Measurements from ENCODE around the gene EEF1AKMT2.

EEF1AKMT2 gene

DNA sequence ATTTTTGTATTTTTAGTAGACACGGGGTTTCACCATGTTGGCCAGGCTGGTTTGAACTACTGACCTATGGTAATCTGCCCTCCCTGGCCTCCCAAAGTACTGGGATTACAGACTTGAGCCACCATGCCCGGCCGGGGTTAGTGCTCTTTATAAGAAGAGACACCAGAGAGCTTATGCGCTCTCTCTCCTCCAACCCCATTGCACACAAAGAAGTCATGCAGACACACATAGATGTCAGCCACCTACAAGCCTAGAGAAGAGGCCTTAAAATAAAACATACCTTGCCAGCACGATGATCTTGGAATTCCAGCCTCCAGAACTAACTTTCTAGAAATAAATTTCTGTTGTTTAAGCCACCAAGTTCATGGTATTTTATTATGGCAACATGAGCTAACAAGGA lies 37.5 kb downstream of the EEF1AKMT2 start:
- Histone ChIP-seq H4K20me1 (ENCODE audit: low read depth, low read length) (no peaks in the 10 kb centered on the region), H3K4me2 (ENCODE audit: low read depth, low read length, poor library complexity, severe bottlenecking) (no peak overlapping the region), H3K79me2 (ENCODE audit: insufficient read depth, low read length) (no peaks in the 10 kb centered on the region), H3K27ac (ENCODE audit: low read depth, low read length) (no peak overlapping the region), H3K36me3 (ENCODE audit: low read length) (peaks cover 20% of the 10 kb centered on the region; the same call in 1 of the 2 replicates), H3K9me2 (replicated peaks; ENCODE audit: insufficient read depth, low read length) (no peaks in the 10 kb centered on the region), H2AFZ (ENCODE audit: low read depth, low read length, severe bottlenecking) (no peak overlapping the region), H3K4me3 (ENCODE audit: insufficient read depth, low read length, poor library complexity, severe bottlenecking) (no peak overlapping the region), H3F3A (ENCODE audit: insufficient read depth) (peaks cover 2% of the 10 kb centered on the region; the same call in 1 of the 2 replicates), H3K9ac (ENCODE audit: low read length) (no peak overlapping the region), H3K9me3 (ENCODE audit: insufficient read depth, low read length) (no peaks in the 10 kb centered on the region), H3K27me3 (ENCODE audit: low read length) (no peaks in the 10 kb centered on the region)
- TF ChIP-seq, protein P1, sequence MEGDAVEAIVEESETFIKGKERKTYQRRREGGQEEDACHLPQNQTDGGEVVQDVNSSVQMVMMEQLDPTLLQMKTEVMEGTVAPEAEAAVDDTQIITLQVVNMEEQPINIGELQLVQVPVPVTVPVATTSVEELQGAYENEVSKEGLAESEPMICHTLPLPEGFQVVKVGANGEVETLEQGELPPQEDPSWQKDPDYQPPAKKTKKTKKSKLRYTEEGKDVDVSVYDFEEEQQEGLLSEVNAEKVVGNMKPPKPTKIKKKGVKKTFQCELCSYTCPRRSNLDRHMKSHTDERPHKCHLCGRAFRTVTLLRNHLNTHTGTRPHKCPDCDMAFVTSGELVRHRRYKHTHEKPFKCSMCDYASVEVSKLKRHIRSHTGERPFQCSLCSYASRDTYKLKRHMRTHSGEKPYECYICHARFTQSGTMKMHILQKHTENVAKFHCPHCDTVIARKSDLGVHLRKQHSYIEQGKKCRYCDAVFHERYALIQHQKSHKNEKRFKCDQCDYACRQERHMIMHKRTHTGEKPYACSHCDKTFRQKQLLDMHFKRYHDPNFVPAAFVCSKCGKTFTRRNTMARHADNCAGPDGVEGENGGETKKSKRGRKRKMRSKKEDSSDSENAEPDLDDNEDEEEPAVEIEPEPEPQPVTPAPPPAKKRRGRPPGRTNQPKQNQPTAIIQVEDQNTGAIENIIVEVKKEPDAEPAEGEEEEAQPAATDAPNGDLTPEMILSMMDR (IDR thresholded peaks at IDR 0.05; ENCODE audit: insufficient read depth, low read length, poor library complexity, severe bottlenecking): no peak

DNA sequence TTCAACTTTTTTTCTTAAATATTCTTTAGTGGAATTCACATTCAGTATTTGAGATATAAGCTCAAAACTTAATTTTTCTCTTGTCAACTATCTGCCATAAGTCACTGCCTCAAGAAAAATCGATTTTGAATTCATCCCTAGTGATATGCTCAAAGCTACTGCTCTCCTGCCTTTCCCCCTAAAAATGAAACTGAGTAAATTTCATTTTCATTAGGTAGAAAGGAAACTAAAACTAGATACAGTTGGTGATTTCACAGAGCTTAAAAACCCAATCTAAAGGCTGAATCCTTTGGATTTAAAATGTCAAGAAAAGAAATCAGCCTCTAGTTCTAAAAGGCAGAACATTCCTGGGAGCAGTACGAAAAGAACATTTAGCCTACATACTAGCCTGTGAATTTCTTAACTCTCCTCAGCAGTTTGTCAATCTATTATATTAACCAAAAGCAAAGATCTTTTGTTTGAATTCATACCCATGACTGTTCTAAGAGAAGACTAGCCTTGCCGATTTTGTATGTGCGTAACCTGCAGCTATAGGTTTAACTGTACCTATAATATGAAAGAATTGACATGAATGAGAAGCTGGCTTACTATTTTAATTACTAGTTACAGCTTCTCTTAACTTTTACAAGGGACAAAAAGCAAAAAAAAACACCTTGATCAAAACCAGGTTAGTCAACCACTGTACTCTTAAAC lies 42.6 kb downstream of the EEF1AKMT2 start:
- H3K4me2 ChIP-seq (ENCODE audit: low read depth, low read length, poor library complexity, severe bottlenecking): no peak overlapping the region
- no peak overlapping the region for H2AFZ ChIP-seq (ENCODE audit: low read depth, low read length, severe bottlenecking)
- no peaks in the 10 kb centered on the region for H3K27me3 ChIP-seq (ENCODE audit: low read length)
- no peaks in the 10 kb centered on the region for H3K9me2 ChIP-seq (replicated peaks; ENCODE audit: insufficient read depth, low read length)
- H3K4me3 ChIP-seq (ENCODE audit: insufficient read depth, low read length, poor library complexity, severe bottlenecking): no peak overlapping the region
- peaks cover 24% of the 10 kb centered on the region for H3F3A ChIP-seq (ENCODE audit: insufficient read depth)
- no peak overlapping the region for H3K27ac ChIP-seq (ENCODE audit: low read depth, low read length)
- no peaks in the 10 kb centered on the region for H4K20me1 ChIP-seq (ENCODE audit: low read depth, low read length)
- TF ChIP-seq EZH2phosphoT487 (conservative IDR thresholded peaks at IDR 0.05; ENCODE audit: low read length): no peak
- TF ChIP-seq, protein P1 (IDR thresholded peaks at IDR 0.05; ENCODE audit: insufficient read depth, low read length, poor library complexity, severe bottlenecking): no peak
- no peak overlapping the region for H3K9ac ChIP-seq (ENCODE audit: low read length)
- no peaks in the 10 kb centered on the region for H3K36me3 ChIP-seq (ENCODE audit: low read length)
- H3K9me3 ChIP-seq (ENCODE audit: insufficient read depth, low read length): no peaks in the 10 kb centered on the region
- peaks cover 5% of the 10 kb centered on the region; the same call in 1 of the 2 replicates for H3K79me2 ChIP-seq (ENCODE audit: insufficient read depth, low read length)

DNA sequence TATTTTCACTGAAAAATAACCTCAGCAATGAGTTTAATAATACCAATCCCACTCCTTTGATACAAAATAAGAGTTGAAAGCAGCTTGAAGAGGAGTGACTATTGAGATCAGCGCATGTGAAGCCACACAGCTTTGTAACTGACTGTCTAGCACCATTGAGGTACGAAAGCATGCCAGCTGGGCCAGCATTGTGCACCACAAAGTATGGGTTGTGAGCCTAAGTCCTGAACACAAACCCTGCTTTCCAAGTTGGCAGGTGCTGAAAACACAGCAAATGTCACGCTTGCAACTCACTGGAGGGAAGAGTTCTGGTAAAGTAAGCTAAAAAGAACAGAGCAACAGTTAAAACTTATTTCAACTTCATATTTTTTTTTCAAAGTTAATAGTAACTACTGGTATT lies 43.5 kb downstream of the EEF1AKMT2 start:
- Histone ChIP-seq H3K79me2 (ENCODE audit: insufficient read depth, low read length) (peaks cover 11% of the 10 kb centered on the region), H3K36me3 (ENCODE audit: low read length) (no peaks in the 10 kb centered on the region), H4K20me1 (ENCODE audit: low read depth, low read length) (no peaks in the 10 kb centered on the region), H3K9ac (ENCODE audit: low read length) (no peak overlapping the region), H3K9me2 (replicated peaks; ENCODE audit: insufficient read depth, low read length) (no peaks in the 10 kb centered on the region), H3K4me3 (ENCODE audit: insufficient read depth, low read length, poor library complexity, severe bottlenecking) (no peak overlapping the region), H3K27ac (ENCODE audit: low read depth, low read length) (no peak overlapping the region), H3F3A (ENCODE audit: insufficient read depth) (peaks cover 24% of the 10 kb centered on the region), H3K9me3 (ENCODE audit: insufficient read depth, low read length) (no peaks in the 10 kb centered on the region), H2AFZ (ENCODE audit: low read depth, low read length, severe bottlenecking) (no peak overlapping the region), H3K4me2 (ENCODE audit: low read depth, low read length, poor library complexity, severe bottlenecking) (no peak overlapping the region), H3K27me3 (ENCODE audit: low read length) (no peaks in the 10 kb centered on the region)
- TF ChIP-seq EZH2phosphoT487 (conservative IDR thresholded peaks at IDR 0.05; ENCODE audit: low read length): no peak
- TF ChIP-seq, protein P1 (IDR thresholded peaks at IDR 0.05; ENCODE audit: insufficient read depth, low read length, poor library complexity, severe bottlenecking): no peak

All from SU-DHL-6 (cell line).